Breast epithelium (tissue), 3 donors: ENCODE measurements around the gene PTGS2.

ENCODE experiments used
- CTCF ChIP-seq, 3 donors: fragments of 450-650 bp; IDR thresholded peaks; one replicate each; pipeline ENCODE4 v1.5.1; 2016 to 2017; ENCODE audit warnings: antibody characterized with exemption in 3 of 3, mild to moderate bottlenecking in 3 of 3, moderate library complexity in 3 of 3
- POLR2A ChIP-seq: fragments of 450-650 bp; IDR thresholded peaks from one replicate; pipeline ENCODE4 v1.6.1; 2016; ENCODE audit warnings: antibody characterized with exemption, mild to moderate bottlenecking, moderate library complexity
- POLR2AphosphoS5 ChIP-seq, 3 donors: sonication (generic); formaldehyde crosslinking; IDR thresholded peaks; one replicate each; pipeline ENCODE4 v1.6.1; 2017; ENCODE audit warnings: antibody characterized with exemption in 3 of 3

- TF ChIP-seq CTCF (IDR thresholded peaks at IDR 0.05) (no peak), POLR2AphosphoS5 (IDR thresholded peaks at IDR 0.05) (no peak), POLR2A (no peak)
Observed at GRCh38 chr1:186683652-186684410, 3.6 kb upstream of the PTGS2 start.
